KG1 (cell line): Measurements from ENCODE around the gene FHL1.
"Not testable (repeated sequence)": the region's sequence is repeated elsewhere in the genome, so short reads cannot be mapped to it uniquely, and the experiment has no call there.

Source experiments
- DNase-seq: peaks from one replicate; lab custom pipeline; 2025; lab: John Stamatoyannopoulos, UW

FHL1 gene

DNA sequence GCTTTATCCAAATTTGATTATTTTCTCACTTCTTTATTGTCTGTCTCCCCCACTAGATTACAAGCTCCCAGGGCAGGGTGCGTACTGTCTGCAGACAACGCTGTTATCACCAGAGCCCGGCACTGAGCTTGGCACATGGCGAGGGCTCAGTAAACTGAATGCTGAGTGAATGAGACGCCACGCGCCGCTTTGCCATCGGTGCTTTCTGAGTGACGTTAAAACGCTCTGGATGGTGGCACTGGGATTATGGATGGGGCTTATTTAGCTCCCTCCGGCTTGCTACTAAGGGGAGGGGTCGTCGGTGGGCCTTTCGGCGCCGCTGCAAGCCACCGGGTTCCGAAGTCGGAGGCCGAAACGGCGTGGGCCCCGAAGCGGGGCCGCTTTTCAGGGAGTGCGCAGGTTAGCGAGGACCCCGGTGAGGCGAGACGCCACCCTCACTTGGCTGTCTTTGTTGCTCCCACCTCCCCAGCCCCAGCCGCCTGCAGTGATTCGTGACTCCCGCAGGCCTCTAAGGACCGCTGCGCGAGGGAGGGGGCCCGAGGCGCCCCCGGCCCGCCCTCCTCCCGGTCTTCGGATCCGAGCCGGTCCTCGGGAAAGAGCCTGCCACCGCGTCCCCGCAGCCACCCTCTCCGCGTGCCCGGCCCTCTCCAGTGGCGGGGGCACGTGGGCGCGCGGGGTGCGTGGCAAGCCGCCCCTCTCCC is 569 bp upstream of the FHL1 start:
- DNase-seq = no peak

DNA sequence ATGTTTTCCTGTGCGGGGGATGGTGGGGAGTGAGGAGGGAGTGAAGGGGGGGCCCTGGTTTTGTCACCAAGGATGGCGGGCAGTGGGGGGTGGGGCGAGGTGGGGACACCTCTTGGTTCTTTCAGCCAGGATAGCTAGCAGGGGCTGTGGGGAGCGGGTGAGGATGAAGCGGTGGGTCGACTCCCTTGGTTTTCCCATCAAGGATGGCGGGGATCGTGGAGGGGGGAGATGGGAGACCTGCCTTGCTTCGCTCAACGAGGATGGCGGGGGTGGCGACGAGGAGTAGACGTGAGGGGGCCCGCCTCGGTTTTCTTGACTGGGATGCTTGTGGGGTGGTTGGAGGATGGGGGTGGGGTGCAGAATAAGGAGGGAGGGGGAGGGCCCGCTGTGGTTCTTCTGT is 643 bp downstream of the FHL1 start:
- DNase-seq = no peak

DNA sequence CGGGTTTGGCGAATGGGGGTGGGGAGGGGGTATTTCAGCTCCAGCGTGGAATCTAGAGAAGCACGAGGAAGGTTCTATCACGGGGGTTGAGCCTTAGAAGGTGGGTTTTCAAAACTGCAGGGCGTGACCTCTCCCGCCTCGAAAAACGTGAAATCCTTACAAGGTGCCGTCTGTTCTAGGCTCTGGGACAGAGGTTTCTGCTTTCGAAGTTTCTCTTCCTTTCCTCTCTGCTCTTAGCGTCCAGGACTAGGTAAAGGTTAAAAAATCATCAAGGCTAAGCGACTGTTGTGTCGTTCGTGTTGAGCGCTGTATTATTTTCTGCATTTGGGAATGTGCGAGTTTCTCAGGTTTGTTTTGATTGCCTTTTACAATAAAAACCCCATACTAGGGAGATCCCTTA is 1.1 kb downstream of the FHL1 start:
- DNase-seq = no peak

DNA sequence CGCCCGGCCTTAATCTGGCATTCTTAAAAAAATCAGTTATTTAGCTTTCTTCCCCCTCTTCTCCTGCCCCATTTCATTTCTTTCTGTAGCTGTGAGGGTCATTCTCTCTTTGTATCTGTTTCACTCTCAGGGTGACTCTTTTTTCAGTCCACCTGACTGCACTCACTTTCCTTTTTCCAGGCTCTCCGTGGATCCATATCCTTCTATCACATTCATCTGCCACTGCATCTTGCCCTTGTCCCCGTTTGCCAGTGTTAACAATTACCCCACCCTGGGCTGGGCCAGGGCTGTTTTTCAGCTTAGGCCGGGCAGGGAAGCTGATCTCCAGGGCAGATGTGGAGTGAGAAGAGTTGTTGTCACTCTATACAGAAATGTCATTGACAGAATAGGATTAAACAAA is 7.7 kb downstream of the FHL1 start:
- DNase-seq = no peak

DNA sequence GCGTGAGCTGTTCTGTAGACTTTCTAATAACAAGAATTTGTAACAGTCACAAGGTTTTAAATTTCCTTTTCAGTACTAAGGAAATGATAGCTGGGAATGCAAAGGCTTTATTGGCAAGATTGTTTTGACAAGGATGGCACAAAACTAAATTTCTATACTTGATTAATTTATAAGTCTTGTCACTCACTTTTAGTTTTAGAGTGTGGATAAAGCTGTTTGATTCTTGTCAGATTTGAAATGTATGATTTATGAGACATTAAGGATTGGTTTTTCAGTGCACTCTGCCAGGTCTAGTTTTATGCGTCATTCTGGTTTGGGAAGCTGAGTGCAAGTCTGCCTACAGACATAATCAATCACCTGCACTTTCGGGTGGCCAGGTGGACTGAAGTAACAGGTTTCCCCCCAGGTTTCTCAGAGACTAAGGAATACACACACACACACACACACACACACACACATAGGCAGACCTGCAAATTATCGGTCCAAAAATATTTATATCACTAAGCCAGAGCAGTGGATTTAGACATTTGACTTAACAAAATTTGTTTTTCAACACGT is 9.3 kb downstream of the FHL1 start:
- no peak for DNase-seq

DNA sequence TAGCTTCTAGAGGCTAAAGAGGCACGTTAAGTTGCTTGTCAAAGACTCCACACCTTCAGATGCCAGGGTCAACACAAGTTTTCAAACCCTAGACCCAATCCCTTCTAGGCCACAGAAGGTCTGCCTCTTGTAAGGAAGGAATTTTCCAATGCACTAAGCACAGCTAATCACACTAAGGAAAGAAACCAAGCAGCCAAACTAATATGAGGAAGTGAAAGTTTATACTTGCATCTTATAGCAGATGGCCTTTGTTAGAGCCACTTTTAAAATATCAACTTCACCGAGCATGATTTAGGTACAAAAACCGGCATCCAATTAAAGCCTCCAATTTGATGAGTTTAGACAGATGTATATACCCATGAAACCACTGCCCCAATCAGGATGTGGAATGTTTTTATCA is 9.9 kb downstream of the FHL1 start:
- DNase-seq = no peak

DNA sequence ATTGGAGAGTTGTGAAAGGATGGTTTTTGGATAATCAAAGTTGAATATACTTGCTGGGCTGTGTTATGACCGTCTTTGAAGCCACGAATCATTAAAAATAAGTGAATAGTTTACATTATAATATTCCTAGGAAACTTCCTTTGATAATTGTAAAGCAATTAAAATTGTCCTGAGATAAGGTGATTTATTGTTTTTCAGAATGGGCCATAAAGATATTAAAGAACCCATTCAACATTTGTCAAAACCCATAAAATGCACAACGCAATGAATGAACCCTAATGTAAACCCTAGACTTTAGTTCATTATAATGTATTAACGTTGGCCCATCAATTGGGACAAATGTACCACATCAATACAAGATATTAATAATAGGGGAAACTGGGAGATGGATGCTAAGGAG is 11.4 kb downstream of the FHL1 start:
- DNase-seq = no peak

DNA sequence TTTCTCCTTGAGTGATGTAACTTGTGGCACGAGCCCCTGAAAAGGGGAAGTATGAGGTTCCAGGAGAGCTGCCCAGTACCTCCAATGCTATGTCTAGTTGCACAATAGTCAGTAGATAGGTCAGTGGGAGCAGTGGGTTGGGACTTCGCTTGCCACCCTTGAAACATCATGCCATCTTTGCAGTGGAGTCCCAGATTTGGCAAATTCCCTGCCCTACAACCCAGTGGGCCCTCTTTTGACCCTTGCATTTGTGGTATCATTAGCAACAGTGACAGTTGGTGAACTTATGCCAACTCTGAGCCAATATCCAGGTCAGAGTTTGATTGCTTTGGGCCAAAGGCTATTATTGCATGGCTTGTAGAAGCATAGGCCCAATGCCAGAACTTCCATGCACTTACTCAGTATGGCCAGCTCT is 12.3 kb downstream of the FHL1 start:
- peak; percentile 1 for DNase-seq

DNA sequence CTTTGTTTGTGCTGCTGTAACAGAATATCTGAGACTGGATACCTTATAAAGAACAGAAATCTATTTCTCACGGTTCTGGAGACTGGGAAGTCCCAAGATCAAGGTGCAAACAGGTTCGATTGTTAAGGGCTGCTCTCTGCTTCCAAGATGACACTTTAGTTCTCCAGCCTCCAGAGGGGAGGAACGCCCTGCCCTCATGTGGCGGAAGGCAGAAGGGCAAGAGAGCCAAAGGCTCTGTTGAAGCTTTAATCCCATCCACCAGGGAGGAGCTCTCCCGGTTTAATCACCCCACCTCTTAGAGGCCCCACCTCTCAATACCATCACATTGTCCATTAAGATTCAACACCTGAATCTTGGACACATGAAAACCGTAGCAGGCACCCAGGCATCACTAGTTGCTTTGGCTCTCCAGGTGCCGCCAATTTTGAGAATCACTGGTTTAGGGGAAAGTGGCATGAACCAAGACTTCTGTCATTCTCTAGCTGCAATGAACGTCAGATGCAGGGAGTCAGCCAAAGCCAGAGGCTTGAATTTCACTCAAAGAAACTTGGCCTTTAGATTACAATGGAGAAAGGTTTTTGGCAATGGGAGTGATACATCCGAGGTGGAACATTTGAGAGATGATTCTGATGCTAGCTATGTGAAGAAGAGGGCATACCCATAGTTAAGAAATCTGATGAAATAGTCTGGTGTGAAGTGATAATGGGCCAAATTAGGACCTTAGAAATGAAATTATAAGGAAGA is 15.7 kb downstream of the FHL1 start:
- no peak for DNase-seq

DNA sequence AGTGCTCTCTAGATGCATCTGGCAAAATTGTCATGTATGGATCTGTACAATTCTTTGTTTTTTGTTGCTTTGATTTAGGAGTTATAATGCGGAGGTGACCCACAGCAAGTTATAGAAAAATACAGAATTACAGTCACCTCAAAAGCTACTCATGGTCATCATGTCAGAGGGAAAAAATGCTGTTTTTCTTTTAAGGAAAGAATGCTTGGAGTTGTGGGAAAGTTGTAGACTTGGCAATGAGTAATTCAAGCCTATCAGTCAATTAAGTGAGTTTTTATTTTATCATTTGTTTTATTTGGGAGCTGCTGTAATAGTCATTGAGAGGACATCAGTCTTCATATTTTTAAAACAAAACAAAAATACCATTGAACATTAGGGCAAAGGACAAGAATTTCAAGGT is 16.4 kb downstream of the FHL1 start:
- DNase-seq = no peak

DNA sequence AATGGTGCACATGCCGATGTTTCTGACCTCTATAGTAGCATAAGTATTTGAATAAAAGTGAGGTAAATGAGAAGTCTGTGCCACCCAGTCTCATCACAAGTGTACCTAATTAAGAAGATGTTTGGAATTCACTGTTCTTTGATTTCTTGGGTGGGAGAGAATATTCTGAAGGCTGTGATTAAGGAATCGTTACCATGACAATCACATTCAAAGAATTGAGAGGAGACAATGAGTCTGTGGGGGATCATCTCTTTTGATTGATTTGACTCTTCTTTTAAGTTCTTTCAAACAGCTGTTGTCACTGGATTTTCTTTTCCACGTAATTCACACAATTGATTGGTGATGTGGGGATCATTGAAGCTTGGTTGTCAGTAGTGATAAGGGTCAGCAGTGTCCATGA is 18.1 kb downstream of the FHL1 start:
- DNase-seq = no peak

DNA sequence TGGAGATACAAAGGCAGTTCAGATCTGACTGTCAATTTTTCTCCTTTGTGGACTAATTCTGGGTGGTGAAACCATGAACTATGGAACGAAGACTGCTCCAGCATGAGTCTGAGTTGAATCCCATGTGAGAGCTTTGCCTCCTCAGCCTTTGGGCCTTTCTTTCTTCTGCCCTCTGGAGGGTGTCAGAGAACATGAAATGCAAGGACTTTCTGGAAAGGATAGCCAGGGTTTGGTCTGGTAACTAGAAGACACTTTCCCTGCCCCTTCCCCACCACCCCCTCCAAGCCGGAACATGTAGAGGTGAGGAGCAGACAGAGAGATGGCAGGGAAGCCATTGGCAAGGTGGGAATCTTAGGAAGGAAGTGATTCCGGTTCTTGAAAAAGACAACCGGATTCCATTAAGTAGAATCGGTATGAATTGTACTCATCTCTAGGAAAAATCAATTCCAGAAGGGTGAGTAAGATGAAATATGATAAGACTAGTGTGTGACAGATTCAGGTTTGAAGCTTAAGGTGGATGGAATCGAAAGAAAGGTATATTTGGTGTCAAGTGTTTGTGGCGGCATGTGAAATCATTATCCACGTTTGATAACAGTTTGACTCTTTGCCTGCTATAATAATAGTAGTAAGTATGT is 19.0 kb downstream of the FHL1 start:
- DNase-seq = no peak

DNA sequence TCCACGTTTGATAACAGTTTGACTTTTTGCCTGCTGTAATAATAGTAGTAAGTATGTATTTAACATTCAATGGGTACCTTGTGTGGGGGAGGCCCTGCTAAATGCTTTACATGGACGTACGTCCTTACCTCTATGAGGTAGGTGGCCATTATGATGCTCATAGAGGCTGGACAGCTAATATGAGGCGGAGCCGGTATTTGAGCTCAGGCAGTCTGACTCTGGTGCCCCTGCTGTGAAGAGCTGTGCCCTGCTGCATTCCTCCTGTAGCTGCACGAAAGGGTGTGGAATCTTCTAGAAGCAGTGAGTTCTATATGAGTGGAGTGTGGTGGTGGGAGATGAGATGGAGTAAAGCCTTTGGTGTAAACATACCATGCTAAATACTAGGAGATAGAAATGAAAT is 20.7 kb downstream of the FHL1 start:
- DNase-seq = not testable (repeated sequence)

DNA sequence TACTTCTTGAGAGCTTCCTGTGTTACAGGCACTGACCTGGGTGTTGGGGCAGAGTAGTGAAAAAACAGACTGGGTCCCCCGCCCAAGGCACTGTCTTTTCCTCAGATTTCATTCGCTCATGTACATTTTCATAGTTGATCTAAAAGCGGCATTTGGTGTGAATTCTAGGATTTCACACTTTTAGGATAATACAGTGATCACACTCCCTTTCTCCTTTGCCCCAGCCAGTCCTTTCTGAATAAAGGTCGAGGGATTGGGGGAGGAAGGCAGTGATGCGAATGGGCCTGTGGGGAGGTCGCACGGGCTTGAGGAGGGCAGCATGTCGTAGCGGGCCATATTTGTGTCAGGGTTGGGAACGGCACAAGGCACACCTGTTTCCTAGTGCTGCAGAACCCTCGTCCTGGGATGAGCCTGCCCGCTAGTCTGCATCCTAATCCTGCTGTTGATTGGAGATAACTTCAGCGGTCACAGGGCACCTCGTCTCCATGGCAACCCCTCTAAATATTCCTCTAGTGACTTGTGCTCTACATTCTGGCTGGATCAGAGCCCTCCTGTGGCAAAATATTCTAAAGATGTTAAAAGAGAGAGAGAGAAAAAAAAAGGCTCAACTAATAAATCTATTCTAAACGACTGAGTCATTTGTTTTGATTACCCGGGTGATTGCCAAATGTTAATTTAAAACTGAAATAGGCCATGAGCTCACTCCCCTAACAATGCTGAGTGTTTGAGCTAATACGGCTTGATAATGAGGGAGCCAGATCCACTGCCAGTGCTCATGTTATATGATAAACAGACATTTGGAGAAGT is 21.8 kb downstream of the FHL1 start:
- DNase-seq = no peak

DNA sequence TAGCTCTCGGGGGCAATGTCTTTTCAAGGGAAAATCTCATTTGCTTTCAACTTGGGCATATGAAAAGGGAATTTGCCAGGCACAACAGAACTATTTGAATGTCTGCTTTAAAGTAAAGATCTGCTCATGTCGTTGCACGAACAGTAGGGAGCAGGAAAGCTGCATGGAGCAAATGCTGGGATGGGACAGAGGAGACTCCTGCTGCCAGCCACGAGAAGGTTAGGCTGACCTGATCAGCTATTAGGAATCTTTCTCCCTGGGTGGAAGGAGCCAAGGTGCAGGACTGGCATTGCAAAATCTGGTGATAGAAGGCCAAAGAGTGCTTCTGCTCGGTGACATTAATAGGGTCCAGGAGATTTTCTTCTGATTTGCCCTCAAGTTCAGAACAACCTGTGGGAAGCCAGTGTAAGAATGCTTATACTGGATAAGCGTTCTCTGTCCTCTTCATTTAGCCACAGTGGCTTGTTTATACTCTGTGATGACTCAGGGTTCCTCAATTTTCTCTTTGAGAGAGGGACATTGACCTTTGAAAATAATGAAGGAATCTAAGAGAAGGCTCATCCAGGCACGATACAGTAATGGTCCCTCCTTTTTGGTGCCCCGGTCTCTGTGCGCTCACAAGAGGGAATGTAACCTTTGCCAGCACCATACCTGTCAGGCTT is 22.9 kb downstream of the FHL1 start:
- DNase-seq = no peak

DNA sequence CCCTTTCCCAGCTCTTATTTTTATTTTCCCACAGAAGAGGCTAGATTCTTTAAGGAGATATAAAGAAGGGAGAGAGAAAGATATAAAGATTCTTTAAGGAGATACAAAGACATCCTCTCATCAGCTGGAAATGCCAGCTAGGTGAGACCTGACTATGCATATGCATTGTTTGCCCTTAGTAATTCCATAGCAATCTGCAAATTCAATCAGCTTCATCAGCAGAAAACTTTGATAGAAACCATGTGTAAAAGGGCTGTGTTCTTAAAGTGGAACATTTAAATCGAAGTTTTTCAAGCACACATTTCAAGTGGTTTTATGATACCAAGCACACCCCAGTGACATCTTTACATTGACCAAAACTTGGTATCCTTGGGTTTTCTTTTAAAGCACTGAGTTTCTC is 24.1 kb downstream of the FHL1 start:
- DNase-seq = no peak

DNA sequence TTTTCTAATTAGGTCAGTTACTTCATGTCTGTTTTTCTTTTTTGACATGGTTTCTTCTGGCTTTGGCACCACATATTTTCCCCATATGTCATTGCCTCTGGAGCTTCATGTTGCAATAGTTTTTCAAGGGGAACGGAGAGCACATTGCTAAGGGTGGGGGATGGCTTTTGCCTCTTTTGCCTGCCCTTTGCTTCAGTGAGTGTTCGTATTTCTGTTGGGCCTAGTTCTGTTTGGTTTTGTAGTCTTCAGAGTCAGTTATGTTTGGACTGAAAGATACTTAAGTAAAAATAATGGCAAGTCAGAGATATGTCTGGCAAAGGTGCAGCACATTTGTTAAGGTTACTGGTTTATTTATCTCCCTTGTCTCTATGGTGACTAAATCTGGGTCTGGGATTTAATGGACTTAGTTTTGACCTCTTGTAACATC is 29.1 kb downstream of the FHL1 start:
- no peak for DNase-seq

DNA sequence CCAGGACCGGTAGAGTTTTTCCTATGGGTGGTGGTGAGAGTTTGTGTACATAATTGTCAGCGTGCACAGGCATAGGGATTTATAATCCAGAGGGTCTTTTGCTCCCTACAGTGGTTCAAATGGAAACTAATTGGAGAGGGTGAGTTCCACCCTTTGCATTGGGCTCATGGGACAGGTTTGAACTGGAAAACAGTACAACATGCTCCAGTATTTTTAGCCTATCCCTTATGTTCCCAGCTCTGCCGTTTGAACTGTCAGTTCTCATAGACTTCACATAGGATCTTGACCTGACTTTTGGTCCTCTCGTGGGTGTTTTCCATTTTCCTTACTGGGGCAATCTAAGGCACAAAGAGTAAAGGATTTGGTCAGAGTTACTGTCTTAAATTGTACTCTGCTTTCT is 31.8 kb downstream of the FHL1 start:
- no peak for DNase-seq

DNA sequence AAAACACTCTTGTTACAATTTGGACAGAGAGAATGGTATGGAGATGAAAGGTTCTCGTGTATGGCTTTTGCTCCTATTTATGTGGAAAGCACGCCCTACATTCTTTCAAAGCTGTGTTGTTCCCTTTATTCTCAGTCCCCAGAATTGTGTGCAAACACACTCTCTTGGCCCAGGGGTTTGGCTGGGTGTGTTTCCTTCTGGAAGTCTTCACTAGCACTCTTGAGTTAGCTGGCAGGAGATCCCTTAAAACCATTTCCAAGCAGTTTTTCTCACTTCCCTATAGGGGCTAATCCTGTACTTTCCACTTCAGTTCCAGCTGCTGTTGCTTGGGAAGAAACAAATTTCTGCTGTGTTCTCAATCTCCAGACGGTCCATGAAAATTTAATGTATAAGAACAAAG is 35.1 kb downstream of the FHL1 start:
- no peak for DNase-seq

DNA sequence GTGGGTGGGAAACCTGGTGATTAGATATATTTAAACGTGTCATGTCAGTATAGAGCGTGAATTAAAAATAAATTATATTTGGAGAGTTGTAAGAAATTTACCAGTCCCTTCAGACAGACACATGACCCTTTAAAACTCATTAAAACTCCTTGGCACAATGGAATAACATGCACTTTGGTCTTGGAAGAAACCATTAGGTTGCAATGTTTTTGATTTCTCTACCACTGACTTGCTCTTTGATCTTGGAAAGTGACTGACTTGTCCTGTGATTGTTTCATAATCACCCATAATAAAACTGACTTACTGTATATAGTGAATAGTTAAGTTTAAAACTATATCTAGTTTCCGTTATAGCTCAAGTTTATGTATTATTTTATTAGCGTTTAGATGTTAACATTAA is 35.8 kb downstream of the FHL1 start:
- DNase-seq = no peak

DNA sequence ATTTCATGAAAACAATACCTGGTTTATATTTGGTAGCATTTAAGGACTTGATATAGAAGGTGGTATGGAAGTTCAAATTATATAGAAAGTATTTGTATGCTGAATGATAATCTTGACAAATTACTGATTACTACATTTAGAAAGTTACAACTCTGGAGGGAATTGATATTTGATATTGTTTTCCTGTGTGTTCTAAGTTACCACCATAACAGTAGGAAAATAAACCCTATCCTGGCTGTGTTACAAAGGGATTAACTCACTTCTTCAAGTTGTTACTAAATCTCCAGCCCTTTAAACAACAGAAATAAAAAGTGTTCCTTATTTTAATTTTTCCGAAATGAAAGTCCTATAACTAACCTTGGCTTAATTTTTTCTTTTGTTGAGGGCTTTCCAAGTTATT is 36.6 kb downstream of the FHL1 start:
- DNase-seq = no peak
